Naive thymus-derived CD8-positive, alpha-beta T cell (primary cell): Measurements from ENCODE around the gene ZBTB7C. TPM values are rescaled to one million over a fixed set of nuclear protein-coding genes. Genes with fewer than 3 reads are reported as not detected.

ENCODE experiments used
- ATAC-seq, 2 donors: fragments of 150-1000 bp; cut with Tn5 transposase in 1 of 2; sonication (Bioruptor Pico), chemical (Tn5 transposase) in 1 of 2; 1 replicate in 1 of 2; 2 replicates in 1 of 2; pipeline ENCODE4 v1.10.0; 2021; ENCODE audit warnings: mild to moderate bottlenecking in 2 of 2, moderate library complexity in 2 of 2
- POLR2A ChIA-PET: fragments of 350-600 bp; sonication (Branson Sonifier 250); formaldehyde crosslinking; loops from one replicate; lab custom pipeline; 2021; ENCODE audit warnings: antibody characterized with exemption; lab: Charles Lee
- DNase-seq, 10 donors: peaks; one replicate each; pipeline versions ENCODE4 v3.0.0 to v3.0.0-alpha.2; 2020 to 2022
- H3K27ac Mint-ChIP-seq, 10 donors: one replicate each; pipeline ENCODE4 v1.8.0; 2020 to 2022; ENCODE audit warnings: mild to moderate bottlenecking in 10 of 10, mixed read lengths in 10 of 10, moderate library complexity in 4 of 10, inconsistent platforms in 1 of 10
- H3K27me3 Mint-ChIP-seq, 5 donors: one replicate each; pipeline ENCODE4 v1.8.0; 2021 to 2022; ENCODE audit warnings: mixed read lengths in 5 of 5
- H3K36me3 Mint-ChIP-seq, 3 donors: one replicate each; pipeline ENCODE4 v1.8.0; 2020 to 2022; ENCODE audit warnings: mixed read lengths in 3 of 3, mild to moderate bottlenecking in 2 of 3, inconsistent platforms in 1 of 3
- H3K4me1 Mint-ChIP-seq, 4 donors: one replicate each; pipeline ENCODE4 v1.8.0; 2021 to 2022; ENCODE audit warnings: mixed read lengths in 4 of 4
- H3K4me3 Mint-ChIP-seq, 10 donors: one replicate each; pipeline ENCODE4 v1.8.0; 2020 to 2022; ENCODE audit warnings: mild to moderate bottlenecking in 10 of 10, mixed read lengths in 10 of 10, moderate library complexity in 6 of 10, inconsistent platforms in 1 of 10
- H3K9me3 Mint-ChIP-seq, 9 donors: one replicate each; pipeline ENCODE4 v1.8.0; 2020 to 2022; ENCODE audit warnings: mixed read lengths in 9 of 9, mild to moderate bottlenecking in 3 of 9, inconsistent platforms in 1 of 9, moderate library complexity in 1 of 9
- polyA plus RNA-seq, 3 donors: library from polyadenylated mRNA; unstranded; fragments of 300-500 nt; fragmentation: Illumina TruSeq; gene quantifications; one replicate each; pipeline ENCODE4 v1.2.3, GENCODE V29; 2021
- total RNA-seq, 8 experiments: library from RNA in 2 of 8; stranded (reverse) in 2 of 8; gene quantifications; one replicate each; pipeline ENCODE4 v1.2.3 and lab custom pipeline; 2021 to 2026

ZBTB7C gene
- total and polyA plus RNA-seq, 5 experiments from 2014 or later: not detected

- Mint-ChIP-seq H3K36me3 (no peaks in the 10 kb centered on the region), H3K27me3 (peaks cover 0 to 21% (median 5%) of the 10 kb centered on the region in 5 donors), H3K4me3 (no peak overlapping the region), H3K27ac (no peak overlapping the region), H3K9me3 (no peaks in the 10 kb centered on the region), H3K4me1 (peaks cover 0 to 6% (median 0%) of the 10 kb centered on the region in 4 donors)
- no peak for ATAC-seq
- POLR2A ChIA-PET: no interaction called here
- DNase-seq: no peak
Observed at GRCh38 chr18:48036226-48036625, 373.0 kb downstream of the ZBTB7C start.

- no peak overlapping the region for H3K4me3 Mint-ChIP-seq
- H3K9me3 Mint-ChIP-seq: no peaks in the 10 kb centered on the region
- no peak for DNase-seq
- peaks cover 0 to 21% (median 5%) of the 10 kb centered on the region in 5 donors for H3K27me3 Mint-ChIP-seq
- peaks cover 0 to 6% (median 0%) of the 10 kb centered on the region in 4 donors for H3K4me1 Mint-ChIP-seq
- no peak for ATAC-seq
- no peaks in the 10 kb centered on the region for H3K36me3 Mint-ChIP-seq
- POLR2A ChIA-PET: no interaction called here
- no peak overlapping the region for H3K27ac Mint-ChIP-seq
Observed at GRCh38 chr18:48035556-48035860, 373.7 kb downstream of the ZBTB7C start.

- Mint-ChIP-seq H3K36me3 (no peaks in the 10 kb centered on the region), H3K27ac (no peak overlapping the region), H3K9me3 (no peaks in the 10 kb centered on the region), H3K27me3 (peaks cover 0 to 21% (median 4%) of the 10 kb centered on the region in 5 donors), H3K4me3 (no peak overlapping the region), H3K4me1 (peaks cover 0 to 6% (median 0%) of the 10 kb centered on the region in 4 donors)
- DNase-seq (no peak), ATAC-seq (no peak)
- POLR2A ChIA-PET: no interaction called here
Observed at GRCh38 chr18:48034651-48035555, 374.3 kb downstream of the ZBTB7C start.

- peaks cover 0 to 6% (median 0%) of the 10 kb centered on the region in 4 donors for H3K4me1 Mint-ChIP-seq
- H3K27me3 Mint-ChIP-seq: peaks cover 0 to 21% (median 3%) of the 10 kb centered on the region in 5 donors
- DNase-seq (no peak), ATAC-seq (no peak)
- no peaks in the 10 kb centered on the region for H3K9me3 Mint-ChIP-seq
- H3K36me3 Mint-ChIP-seq: no peaks in the 10 kb centered on the region
- H3K27ac Mint-ChIP-seq: no peak overlapping the region
- H3K4me3 Mint-ChIP-seq: no peak overlapping the region
- POLR2A ChIA-PET: no interaction called here
Observed at GRCh38 chr18:48033790-48034650, 375.2 kb downstream of the ZBTB7C start.

- peaks cover 0 to 6% (median 0%) of the 10 kb centered on the region in 4 donors for H3K4me1 Mint-ChIP-seq
- no peak for ATAC-seq
- POLR2A ChIA-PET: no interaction called here
Observed at GRCh38 chr18:48032876-48033789, 376.1 kb downstream of the ZBTB7C start.

GRCh38 chr18:48031641-48032040 is 377.5 kb downstream of the ZBTB7C start:
- no peak overlapping the region for H3K27ac Mint-ChIP-seq
- POLR2A ChIA-PET: no interaction called here
- H3K4me1 Mint-ChIP-seq: peaks cover 0 to 6% (median 0%) of the 10 kb centered on the region in 4 donors
- no peaks in the 10 kb centered on the region for H3K36me3 Mint-ChIP-seq
- peaks cover 0 to 21% (median 3%) of the 10 kb centered on the region in 5 donors for H3K27me3 Mint-ChIP-seq
- H3K9me3 Mint-ChIP-seq: no peaks in the 10 kb centered on the region
- H3K4me3 Mint-ChIP-seq: no peak overlapping the region
- DNase-seq (no peak), ATAC-seq (no peak)

More at GRCh38 chr18:48032876-48033789, 376.1 kb downstream of the ZBTB7C start:
- Mint-ChIP-seq H3K9me3 (no peaks in the 10 kb centered on the region), H3K27ac (peak overlapping the region in 1 of 10 donors; percentile 62), H3K4me3 (no peak overlapping the region), H3K36me3 (no peaks in the 10 kb centered on the region), H3K27me3 (peaks cover 0 to 21% (median 3%) of the 10 kb centered on the region in 5 donors)
- no peak for DNase-seq

- DNase-seq (no peak), ATAC-seq (no peak)
- no peaks in the 10 kb centered on the region for H3K9me3 Mint-ChIP-seq
- POLR2A ChIA-PET: no interaction called here
- no peaks in the 10 kb centered on the region for H3K36me3 Mint-ChIP-seq
- H3K4me1 Mint-ChIP-seq: peaks cover 0 to 6% (median 0%) of the 10 kb centered on the region in 4 donors
- no peak overlapping the region for H3K27ac Mint-ChIP-seq
- H3K4me3 Mint-ChIP-seq: no peak overlapping the region
- peaks cover 0 to 17% (median 1%) of the 10 kb centered on the region in 5 donors for H3K27me3 Mint-ChIP-seq
Observed at GRCh38 chr18:48030616-48031480, 378.3 kb downstream of the ZBTB7C start.

- no peak for DNase-seq
- POLR2A ChIA-PET: no interaction called here
- no peak overlapping the region for H3K4me3 Mint-ChIP-seq
- no peaks in the 10 kb centered on the region for H3K36me3 Mint-ChIP-seq
- H3K27me3 Mint-ChIP-seq: peaks cover 3 to 17% (median 8%) of the 10 kb centered on the region in 5 donors
- peak overlapping the region in 1 of 10 donors; percentile 44 for H3K27ac Mint-ChIP-seq
- no peaks in the 10 kb centered on the region for H3K9me3 Mint-ChIP-seq
- peaks cover 0 to under 1% (median 0%) of the 10 kb centered on the region in 4 donors for H3K4me1 Mint-ChIP-seq
- ATAC-seq: no peak
Observed at GRCh38 chr18:48029296-48029986, 379.7 kb downstream of the ZBTB7C start.

- DNase-seq (no peak), ATAC-seq (no peak)
- Mint-ChIP-seq H3K9me3 (no peaks in the 10 kb centered on the region), H3K27me3 (peaks cover 3 to 21% (median 9%) of the 10 kb centered on the region in 5 donors), H3K4me3 (no peak overlapping the region), H3K27ac (no peak overlapping the region), H3K36me3 (no peaks in the 10 kb centered on the region), H3K4me1 (no peaks in the 10 kb centered on the region)
- POLR2A ChIA-PET: no interaction called here
Observed at GRCh38 chr18:48028696-48029095, 380.5 kb downstream of the ZBTB7C start.

GRCh38 chr18:48028081-48028480 is 381.1 kb downstream of the ZBTB7C start:
- H3K4me3 Mint-ChIP-seq: no peak overlapping the region
- no peaks in the 10 kb centered on the region for H3K36me3 Mint-ChIP-seq
- peaks cover 3 to 26% (median 11%) of the 10 kb centered on the region in 5 donors for H3K27me3 Mint-ChIP-seq
- POLR2A ChIA-PET: no interaction called here
- H3K27ac Mint-ChIP-seq: no peak overlapping the region
- no peaks in the 10 kb centered on the region for H3K9me3 Mint-ChIP-seq
- no peak for DNase-seq
- no peak for ATAC-seq
- H3K4me1 Mint-ChIP-seq: no peaks in the 10 kb centered on the region

GRCh38 chr18:48027401-48027963 is 381.7 kb downstream of the ZBTB7C start:
- peaks cover 0 to 5% (median 2%) of the 10 kb centered on the region in 4 donors for H3K4me1 Mint-ChIP-seq
- H3K9me3 Mint-ChIP-seq: no peaks in the 10 kb centered on the region
- no peaks in the 10 kb centered on the region for H3K36me3 Mint-ChIP-seq
- ATAC-seq (no peak), DNase-seq (no peak)
- H3K27ac Mint-ChIP-seq: peak overlapping the region in 1 of 10 donors; percentile 66
- H3K4me3 Mint-ChIP-seq: no peak overlapping the region
- POLR2A ChIA-PET: no interaction called here
- peaks cover 6 to 32% (median 13%) of the 10 kb centered on the region in 5 donors for H3K27me3 Mint-ChIP-seq
